Measurements from ENCODE around the gene NXN.

Gene NXN

GRCh38 chr17:983921-984320, 4.3 kb upstream of the NXN start:
- Histone ChIP-seq H3K4me1 (ENCODE audit: control insufficient read depth, low read length) (peaks cover 16% of the 10 kb centered on the region), H3K4me2 (ENCODE audit: low read length) (no peak overlapping the region), H3K4me3 (ENCODE audit: low read length) (no peak overlapping the region), H4K20me1 (ENCODE audit: control insufficient read depth, insufficient read depth, low read depth, low read length) (no peaks in the 10 kb centered on the region), H3K27me3 (ENCODE audit: control insufficient read depth, low read length) (no peaks in the 10 kb centered on the region), H3K36me3 (ENCODE audit: control insufficient read depth, low read length) (no peaks in the 10 kb centered on the region), H3K9me3 (ENCODE audit: control insufficient read depth, insufficient read depth, low read length) (no peaks in the 10 kb centered on the region), H3K9me2 (replicated peaks; ENCODE audit: control insufficient read depth, low read length) (no peaks in the 10 kb centered on the region), H3K27ac (ENCODE audit: low read depth, low read length) (no peak overlapping the region), H3F3A (ENCODE audit: control insufficient read depth, insufficient read depth) (peaks cover 14% of the 10 kb centered on the region), H3K79me2 (ENCODE audit: control insufficient read depth, low read length) (no peaks in the 10 kb centered on the region)
- TF ChIP-seq CTCF (IDR thresholded peaks at IDR 0.05; ENCODE audit: low read depth, low read length, poor library complexity, severe bottlenecking): no peak
- no peak for TF ChIP-seq EZH2phosphoT487 (IDR thresholded peaks at IDR 0.05; ENCODE audit: borderline replicate concordance, low read length)

DNA sequence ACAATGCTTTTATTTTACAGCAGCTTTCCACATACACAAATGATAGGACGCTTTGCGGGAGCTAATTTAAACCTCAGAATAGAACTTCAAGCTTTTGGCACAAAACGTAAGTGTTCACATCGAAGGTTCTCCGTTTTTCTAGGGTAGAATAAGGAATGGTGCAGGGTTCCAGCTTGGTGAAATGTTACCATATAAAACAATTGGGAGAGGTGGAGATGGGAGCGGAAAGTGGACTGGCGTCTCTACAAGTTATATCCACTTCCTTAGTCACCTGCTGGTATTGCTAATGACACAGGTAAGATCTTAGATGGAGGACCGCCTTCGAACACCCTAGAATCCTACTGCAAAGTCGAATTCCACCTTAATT, 1.7 kb upstream of the NXN start:
- peaks cover 14% of the 10 kb centered on the region for H3F3A ChIP-seq (ENCODE audit: control insufficient read depth, insufficient read depth)
- H3K4me3 ChIP-seq (ENCODE audit: low read length): peak overlapping the region; percentile 53
- H3K79me2 ChIP-seq (ENCODE audit: control insufficient read depth, low read length): no peaks in the 10 kb centered on the region
- H3K4me2 ChIP-seq (ENCODE audit: low read length): peak overlapping the region; percentile 94
- TF ChIP-seq CTCF (IDR thresholded peaks at IDR 0.05; ENCODE audit: low read depth, low read length, poor library complexity, severe bottlenecking) (peak; percentile 13), EZH2phosphoT487 (IDR thresholded peaks at IDR 0.05; ENCODE audit: borderline replicate concordance, low read length) (no peak)
- H3K9me2 ChIP-seq (replicated peaks; ENCODE audit: control insufficient read depth, low read length): no peaks in the 10 kb centered on the region
- peaks cover 23% of the 10 kb centered on the region for H3K4me1 ChIP-seq (ENCODE audit: control insufficient read depth, low read length)
- no peaks in the 10 kb centered on the region for H3K36me3 ChIP-seq (ENCODE audit: control insufficient read depth, low read length)
- peaks cover 22% of the 10 kb centered on the region for H3K27me3 ChIP-seq (ENCODE audit: control insufficient read depth, low read length)
- H3K9me3 ChIP-seq (ENCODE audit: control insufficient read depth, insufficient read depth, low read length): no peaks in the 10 kb centered on the region
- H3K27ac ChIP-seq (ENCODE audit: low read depth, low read length): peak overlapping the region; percentile 88
- no peaks in the 10 kb centered on the region for H4K20me1 ChIP-seq (ENCODE audit: control insufficient read depth, insufficient read depth, low read depth, low read length)

- H3K27ac ChIP-seq (ENCODE audit: low read depth, low read length): peak overlapping the region; percentile 88
- peaks cover 23% of the 10 kb centered on the region for H3K4me1 ChIP-seq (ENCODE audit: control insufficient read depth, low read length)
- peak overlapping the region; percentile 74 for H3K4me3 ChIP-seq (ENCODE audit: low read length)
- TF ChIP-seq CTCF (IDR thresholded peaks at IDR 0.05; ENCODE audit: low read depth, low read length, poor library complexity, severe bottlenecking) (peak; percentile 79), EZH2phosphoT487 (IDR thresholded peaks at IDR 0.05; ENCODE audit: borderline replicate concordance, low read length) (no peak)
- peaks cover 22% of the 10 kb centered on the region for H3K27me3 ChIP-seq (ENCODE audit: control insufficient read depth, low read length)
- no peaks in the 10 kb centered on the region for H3K36me3 ChIP-seq (ENCODE audit: control insufficient read depth, low read length)
- H3K9me2 ChIP-seq (replicated peaks; ENCODE audit: control insufficient read depth, low read length): no peaks in the 10 kb centered on the region
- H3K4me2 ChIP-seq (ENCODE audit: low read length): peak overlapping the region; percentile 94
- H4K20me1 ChIP-seq (ENCODE audit: control insufficient read depth, insufficient read depth, low read depth, low read length): no peaks in the 10 kb centered on the region
- no peaks in the 10 kb centered on the region for H3K79me2 ChIP-seq (ENCODE audit: control insufficient read depth, low read length)
- peaks cover 14% of the 10 kb centered on the region for H3F3A ChIP-seq (ENCODE audit: control insufficient read depth, insufficient read depth)
- H3K9me3 ChIP-seq (ENCODE audit: control insufficient read depth, insufficient read depth, low read length): no peaks in the 10 kb centered on the region
Observed at GRCh38 chr17:980406-981291, 1.1 kb upstream of the NXN start.
